ENCODE data around the gene CFAP251.

DNA sequence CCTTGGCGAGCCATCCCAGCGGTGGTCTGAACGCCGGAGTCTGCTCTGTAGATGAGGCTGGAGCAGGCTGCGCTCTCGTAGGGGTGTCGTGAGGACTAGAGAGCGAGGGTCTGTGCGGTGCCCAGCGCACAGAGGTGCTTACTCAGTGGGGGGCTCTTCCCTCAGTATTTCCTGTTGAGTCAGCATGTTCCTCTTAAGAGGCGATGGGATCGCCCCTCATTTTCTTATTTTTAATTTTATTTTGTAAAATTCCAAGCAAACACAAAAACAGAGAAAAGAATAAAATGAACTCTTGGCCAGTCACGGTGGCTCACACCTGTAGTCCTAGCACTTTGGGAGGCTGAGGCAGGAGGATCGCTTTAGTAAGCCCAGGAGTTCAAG lies 62.5 kb downstream of the CFAP251 start:
- TF ChIP-seq, protein P1, sequence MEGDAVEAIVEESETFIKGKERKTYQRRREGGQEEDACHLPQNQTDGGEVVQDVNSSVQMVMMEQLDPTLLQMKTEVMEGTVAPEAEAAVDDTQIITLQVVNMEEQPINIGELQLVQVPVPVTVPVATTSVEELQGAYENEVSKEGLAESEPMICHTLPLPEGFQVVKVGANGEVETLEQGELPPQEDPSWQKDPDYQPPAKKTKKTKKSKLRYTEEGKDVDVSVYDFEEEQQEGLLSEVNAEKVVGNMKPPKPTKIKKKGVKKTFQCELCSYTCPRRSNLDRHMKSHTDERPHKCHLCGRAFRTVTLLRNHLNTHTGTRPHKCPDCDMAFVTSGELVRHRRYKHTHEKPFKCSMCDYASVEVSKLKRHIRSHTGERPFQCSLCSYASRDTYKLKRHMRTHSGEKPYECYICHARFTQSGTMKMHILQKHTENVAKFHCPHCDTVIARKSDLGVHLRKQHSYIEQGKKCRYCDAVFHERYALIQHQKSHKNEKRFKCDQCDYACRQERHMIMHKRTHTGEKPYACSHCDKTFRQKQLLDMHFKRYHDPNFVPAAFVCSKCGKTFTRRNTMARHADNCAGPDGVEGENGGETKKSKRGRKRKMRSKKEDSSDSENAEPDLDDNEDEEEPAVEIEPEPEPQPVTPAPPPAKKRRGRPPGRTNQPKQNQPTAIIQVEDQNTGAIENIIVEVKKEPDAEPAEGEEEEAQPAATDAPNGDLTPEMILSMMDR (conservative IDR thresholded peaks at IDR 0.05; ENCODE audit: low read length): no peak
- no peak for TF ChIP-seq EZH2phosphoT487 (IDR thresholded peaks at IDR 0.05; ENCODE audit: borderline replicate concordance, low read depth, low read length)
